Gastrocnemius medialis (tissue), 4 donors: ENCODE data around the gene REXO1.

ENCODE experiments used
- POLR2A ChIP-seq, 2 donors: fragments of 450-650 bp; IDR thresholded peaks; one replicate each; pipeline ENCODE4 v1.6.1; 2017; ENCODE audit warnings: antibody characterized with exemption in 2 of 2, mild to moderate bottlenecking in 2 of 2, moderate library complexity in 2 of 2
- TF ChIP-seq, protein P1 (sequence below), 5 experiments: fragments of 450-650 bp in 3 of 5; fragments of 200-600 bp in 2 of 5; sonication (generic) in 2 of 5; IDR thresholded peaks in 4 of 5; conservative IDR thresholded peaks in 1 of 5; 1 replicate in 4 of 5; 2 replicates in 1 of 5; pipeline ENCODE4 v1.5.1; 2016 to 2019; ENCODE audit warnings: antibody characterized with exemption in 5 of 5, mild to moderate bottlenecking in 3 of 5, moderate library complexity in 3 of 5

GRCh38 chr19:1843116-1843515 lies 5.2 kb downstream of the REXO1 start:
- TF ChIP-seq POLR2A (IDR thresholded peaks at IDR 0.05) = no peak
- TF ChIP-seq, protein P1, sequence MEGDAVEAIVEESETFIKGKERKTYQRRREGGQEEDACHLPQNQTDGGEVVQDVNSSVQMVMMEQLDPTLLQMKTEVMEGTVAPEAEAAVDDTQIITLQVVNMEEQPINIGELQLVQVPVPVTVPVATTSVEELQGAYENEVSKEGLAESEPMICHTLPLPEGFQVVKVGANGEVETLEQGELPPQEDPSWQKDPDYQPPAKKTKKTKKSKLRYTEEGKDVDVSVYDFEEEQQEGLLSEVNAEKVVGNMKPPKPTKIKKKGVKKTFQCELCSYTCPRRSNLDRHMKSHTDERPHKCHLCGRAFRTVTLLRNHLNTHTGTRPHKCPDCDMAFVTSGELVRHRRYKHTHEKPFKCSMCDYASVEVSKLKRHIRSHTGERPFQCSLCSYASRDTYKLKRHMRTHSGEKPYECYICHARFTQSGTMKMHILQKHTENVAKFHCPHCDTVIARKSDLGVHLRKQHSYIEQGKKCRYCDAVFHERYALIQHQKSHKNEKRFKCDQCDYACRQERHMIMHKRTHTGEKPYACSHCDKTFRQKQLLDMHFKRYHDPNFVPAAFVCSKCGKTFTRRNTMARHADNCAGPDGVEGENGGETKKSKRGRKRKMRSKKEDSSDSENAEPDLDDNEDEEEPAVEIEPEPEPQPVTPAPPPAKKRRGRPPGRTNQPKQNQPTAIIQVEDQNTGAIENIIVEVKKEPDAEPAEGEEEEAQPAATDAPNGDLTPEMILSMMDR (IDR thresholded peaks at IDR 0.05 in 4 of 5, conservative IDR thresholded peaks at IDR 0.05 in 1 of 5) = no peak
